ENCODE results near the gene ETNPPL. TPM values are rescaled to one million over a fixed set of nuclear protein-coding genes. Genes with fewer than 3 reads are reported as not detected.

The ETNPPL gene
- total RNA-seq, 2 donors from 2014 or later = not detected

GRCh38 chr4:108703966-108704365 is 58.9 kb downstream of the ETNPPL start:
- ATAC-seq (ENCODE audit: insufficient number of reproducible peaks, low FRiP score, low read depth) (no peak), DNase-seq (ENCODE audit: low spot score) (no peak)
- Histone ChIP-seq H3K27me3 (replicated peaks; ENCODE audit: insufficient read depth) (no peaks in the 10 kb centered on the region), H3K27ac (no peak overlapping the region), H3K36me3 (no peaks in the 10 kb centered on the region), H3K4me3 (no peak overlapping the region), H3K9me3 (no peaks in the 10 kb centered on the region), H3K4me1 (ENCODE audit: control insufficient read depth in 1 of 2, low read depth in 2 of 2) (peaks cover 0 to 4% of the 10 kb centered on the region in 2 donors)
- TF ChIP-seq CTCF (IDR thresholded peaks at IDR 0.05) = no peak

- Histone ChIP-seq H3K9me3 (no peaks in the 10 kb centered on the region), H3K27me3 (replicated peaks; ENCODE audit: insufficient read depth) (no peaks in the 10 kb centered on the region), H3K36me3 (no peaks in the 10 kb centered on the region), H3K27ac (no peak overlapping the region), H3K4me3 (no peak overlapping the region), H3K4me1 (ENCODE audit: control insufficient read depth in 1 of 2, low read depth in 2 of 2) (peaks cover 0 to 4% of the 10 kb centered on the region in 2 donors)
- ATAC-seq (ENCODE audit: insufficient number of reproducible peaks, low FRiP score, low read depth) = no peak
- no peak for TF ChIP-seq CTCF (IDR thresholded peaks at IDR 0.05)
- no peak for DNase-seq (ENCODE audit: low spot score)
Observed at GRCh38 chr4:108703370-108703769, 59.5 kb downstream of the ETNPPL start.

- Histone ChIP-seq H3K36me3 (no peaks in the 10 kb centered on the region), H3K27ac (no peak overlapping the region), H3K27me3 (replicated peaks; ENCODE audit: insufficient read depth) (no peaks in the 10 kb centered on the region), H3K4me3 (no peak overlapping the region), H3K4me1 (ENCODE audit: control insufficient read depth in 1 of 2, low read depth in 2 of 2) (peaks cover 0 to 4% of the 10 kb centered on the region in 2 donors), H3K9me3 (no peaks in the 10 kb centered on the region)
- ATAC-seq (ENCODE audit: insufficient number of reproducible peaks, low FRiP score, low read depth) (no peak), DNase-seq (ENCODE audit: low spot score) (no peak)
- no peak for TF ChIP-seq CTCF (IDR thresholded peaks at IDR 0.05)
Observed at GRCh38 chr4:108702960-108703359, 59.9 kb downstream of the ETNPPL start.

GRCh38 chr4:108700081-108700757 is 62.6 kb downstream of the ETNPPL start:
- TF ChIP-seq CTCF (IDR thresholded peaks at IDR 0.05) = no peak
- DNase-seq (ENCODE audit: low spot score) (no peak), ATAC-seq (ENCODE audit: insufficient number of reproducible peaks, low FRiP score, low read depth) (no peak)
- Histone ChIP-seq H3K36me3 (no peaks in the 10 kb centered on the region), H3K4me1 (ENCODE audit: control insufficient read depth in 1 of 2, low read depth in 2 of 2) (peaks cover 0 to 4% of the 10 kb centered on the region in 2 donors), H3K9me3 (no peaks in the 10 kb centered on the region), H3K4me3 (no peak overlapping the region), H3K27me3 (replicated peaks; ENCODE audit: insufficient read depth) (no peaks in the 10 kb centered on the region), H3K27ac (no peak overlapping the region)

GRCh38 chr4:108696160-108696559 is 66.7 kb downstream of the ETNPPL start:
- H3K36me3 ChIP-seq = no peaks in the 10 kb centered on the region
- H3K4me1 ChIP-seq (ENCODE audit: control insufficient read depth in 1 of 2, low read depth in 2 of 2) = peaks cover 0 to 4% of the 10 kb centered on the region in 2 donors
- ATAC-seq (ENCODE audit: insufficient number of reproducible peaks, low FRiP score, low read depth) = no peak
- H3K9me3 ChIP-seq = no peaks in the 10 kb centered on the region
- H3K27me3 ChIP-seq (replicated peaks; ENCODE audit: insufficient read depth) = no peaks in the 10 kb centered on the region
- H3K27ac ChIP-seq = no peak overlapping the region
- H3K4me3 ChIP-seq = no peak overlapping the region
- no peak for TF ChIP-seq CTCF (IDR thresholded peaks at IDR 0.05)
- no peak for DNase-seq (ENCODE audit: low spot score)

All from thoracic aorta (tissue), 2 donors.